Ovary (tissue), 3 donors: Measurements from ENCODE around the gene CEP112.

Experiments used
- CTCF ChIP-seq, 3 donors: fragments of 450-650 bp in 2 of 3; fragments of 200-600 bp in 1 of 3; IDR thresholded peaks; one replicate each; pipeline versions ENCODE4 v1.5.1 to v1.8.0; 2016 to 2022; ENCODE audit warnings: antibody characterized with exemption in 3 of 3, mild to moderate bottlenecking in 1 of 3
- POLR2A ChIP-seq: fragments of 450-650 bp; IDR thresholded peaks from one replicate; pipeline ENCODE4 v1.6.1; 2017; ENCODE audit warnings: antibody characterized with exemption, mild to moderate bottlenecking, moderate library complexity
- donor health status: DM: no; HTN: no; CAD: no.

GRCh38 chr17:65850486-65850885 lies 341.4 kb downstream of the CEP112 start:
- TF ChIP-seq CTCF (IDR thresholded peaks at IDR 0.05) (no peak), POLR2A (no peak)
